A549 (cell line): ENCODE data around the gene OR8G5.

ENCODE experiments used
- BHLHE40 ChIP-seq: IDR thresholded peaks from 2 replicates; pipeline ENCODE4 v1.6.1; 2012; ENCODE audit warnings: low read depth, low read length, inconsistent platforms
- CTCF ChIP-seq: fragments of >200 bp; sonication (Bioruptor Twin); formaldehyde crosslinking; IDR thresholded peaks from 3 replicates; pipeline ENCODE4 v1.5.1; 2016
- ESRRA ChIP-seq: fragments of 150-350 bp; IDR thresholded peaks from 2 replicates; pipeline ENCODE4 v1.6.1; 2014; ENCODE audit warnings: mild to moderate bottlenecking, low read length, borderline replicate concordance
- HDAC2 ChIP-seq: fragments of 200-600 bp; sonication (generic); IDR thresholded peaks from 2 replicates; pipeline ENCODE4 v1.6.1; 2016
- KDM1A ChIP-seq: fragments of 200-600 bp; sonication (generic); IDR thresholded peaks from 2 replicates; pipeline ENCODE4 v1.6.1; 2016; ENCODE audit warnings: low read depth, mild to moderate bottlenecking
- MYC ChIP-seq: IDR thresholded peaks from 2 replicates; pipeline ENCODE4 v1.6.1; 2012; ENCODE audit warnings: mild to moderate bottlenecking, inconsistent platforms, low read length, improper control_type of control experiment, borderline replicate concordance
- NFE2L2 ChIP-seq: fragments of 150-350 bp; conservative IDR thresholded peaks from 2 replicates; pipeline ENCODE4 v1.6.1; 2014; ENCODE audit warnings: low read length
- POLR2A ChIP-seq: IDR thresholded peaks from 2 replicates; pipeline ENCODE4 v1.6.1; 2012; ENCODE audit warnings: mild to moderate bottlenecking, low read length
- RFX5 ChIP-seq: fragments of 450-650 bp; IDR thresholded peaks from 2 replicates; pipeline ENCODE4 v1.7.1; 2014; ENCODE audit warnings: antibody characterized with exemption, mild to moderate bottlenecking, moderate library complexity
- TFCP2L1 ChIP-seq: fragments of 250-450 bp; sonication (Bioruptor Pico); IDR thresholded peaks from 2 replicates; pipeline ENCODE4 v1.5.0; 2021; ENCODE audit warnings: mild to moderate bottlenecking
- USF2 ChIP-seq: fragments of 450-650 bp; IDR thresholded peaks from 2 replicates; pipeline ENCODE4 v1.6.1; 2014; ENCODE audit warnings: antibody characterized with exemption

- TF ChIP-seq NFE2L2 (no peak), CTCF (no peak), POLR2A (no peak), ESRRA (no peak), TFCP2L1 (no peak), RFX5 (no peak), MYC (no peak), BHLHE40 (no peak), KDM1A (no peak), HDAC2 (no peak), USF2 (no peak)
These were observed 37.0 kb upstream of the OR8G5 start for GRCh38 chr11:124219126-124219525.
